SK-N-SH treated with all-trans-retinoic acid at 6 μM for 48 hours (cell line): ENCODE data around the gene VAMP3.

Source experiments
- ATAC-seq: fragments of 200-7000 bp; cut with Tn5 transposase; 3 replicates; pipeline ENCODE4 v1.9.1; 2020; ENCODE audit warnings: mild to moderate bottlenecking, moderate library complexity
- ARNTL ChIP-seq: fragments of 450-650 bp; formaldehyde crosslinking; IDR thresholded peaks from 2 replicates; pipeline ENCODE4 v1.5.0; 2020; ENCODE audit warnings: low read depth, mild to moderate bottlenecking, moderate library complexity, borderline replicate concordance
- BACH2 ChIP-seq: fragments of 250-450 bp; sonication (Bioruptor Pico); IDR thresholded peaks from 2 replicates; pipeline ENCODE4 v1.9.0; 2021; ENCODE audit warnings: mild to moderate bottlenecking, borderline replicate concordance
- CREB5 ChIP-seq: fragments of 250-450 bp; sonication (Bioruptor Pico); IDR thresholded peaks from 2 replicates; pipeline ENCODE4 v1.5.1; 2020; ENCODE audit warnings: low read depth, mild to moderate bottlenecking, moderate library complexity
- CSDC2 ChIP-seq: fragments of 250-450 bp; sonication (Bioruptor Pico); IDR thresholded peaks from 2 replicates; pipeline ENCODE4 v1.5.0; 2020; ENCODE audit warnings: mild to moderate bottlenecking, moderate library complexity
- ESRRG ChIP-seq: fragments of 250-450 bp; sonication (Bioruptor Pico); IDR thresholded peaks from 2 replicates; pipeline ENCODE4 v1.6.1; 2021; ENCODE audit warnings: mild to moderate bottlenecking
- GLIS3 ChIP-seq: fragments of 250-450 bp; sonication (Bioruptor Pico); IDR thresholded peaks from 2 replicates; pipeline ENCODE4 v1.5.0; 2020; ENCODE audit warnings: mild to moderate bottlenecking, moderate library complexity
- OSR1 ChIP-seq: fragments of 250-450 bp; sonication (Bioruptor Pico); IDR thresholded peaks from 2 replicates; pipeline ENCODE4 v1.8.0; 2022; ENCODE audit warnings: moderate library complexity, mild to moderate bottlenecking, inconsistent platforms
- PATZ1 ChIP-seq: fragments of 250-450 bp; sonication (Bioruptor Pico); IDR thresholded peaks from 2 replicates; pipeline ENCODE4 v1.8.0; 2020; ENCODE audit warnings: mild to moderate bottlenecking, moderate library complexity, borderline replicate concordance
- POU6F1 ChIP-seq: fragments of 250-450 bp; sonication (Bioruptor Pico); IDR thresholded peaks from 2 replicates; pipeline ENCODE4 v1.8.0; 2021; ENCODE audit warnings: low read depth, mild to moderate bottlenecking, moderate library complexity, borderline replicate concordance
- PPARA ChIP-seq: fragments of 250-450 bp; sonication (Bioruptor Pico); IDR thresholded peaks from 2 replicates; pipeline ENCODE4 v1.5.0; 2020; ENCODE audit warnings: mild to moderate bottlenecking, borderline replicate concordance
- RARB ChIP-seq: fragments of 250-450 bp; sonication (Bioruptor Pico); IDR thresholded peaks from 2 replicates; pipeline ENCODE4 v1.8.0; 2021; ENCODE audit warnings: mild to moderate bottlenecking, moderate library complexity
- SNAI2 ChIP-seq: fragments of 250-450 bp; sonication (Bioruptor Pico); IDR thresholded peaks from 2 replicates; pipeline ENCODE4 v1.5.0; 2020; ENCODE audit warnings: mild to moderate bottlenecking, moderate library complexity
- TCF4 ChIP-seq: fragments of 250-450 bp; sonication (Bioruptor Pico); IDR thresholded peaks from 2 replicates; pipeline ENCODE4 v1.8.0; 2021; ENCODE audit warnings: mild to moderate bottlenecking, moderate library complexity, borderline replicate concordance
- TOX ChIP-seq: fragments of 250-450 bp; sonication (Bioruptor Pico); IDR thresholded peaks from 2 replicates; pipeline ENCODE4 v1.8.0; 2021; ENCODE audit warnings: mild to moderate bottlenecking, moderate library complexity, borderline replicate concordance
- TSHZ2 ChIP-seq: fragments of 250-450 bp; sonication (Bioruptor Pico); IDR thresholded peaks from 2 replicates; pipeline ENCODE4 v1.5.0; 2020; ENCODE audit warnings: mild to moderate bottlenecking, moderate library complexity
- ZC3H10 ChIP-seq: fragments of 250-450 bp; sonication (Bioruptor Pico); IDR thresholded peaks from 2 replicates; pipeline ENCODE4 v1.5.1; 2021; ENCODE audit warnings: mild to moderate bottlenecking, moderate library complexity
- ZFP3 ChIP-seq: fragments of 250-450 bp; sonication (Bioruptor Pico); IDR thresholded peaks from 2 replicates; pipeline ENCODE4 v1.5.0; 2020; ENCODE audit warnings: mild to moderate bottlenecking, moderate library complexity
- ZFP30 ChIP-seq: fragments of 450-650 bp; formaldehyde crosslinking; IDR thresholded peaks from 2 replicates; pipeline ENCODE4 v1.5.0; 2022; ENCODE audit warnings: mild to moderate bottlenecking, moderate library complexity
- ZNF70 ChIP-seq: fragments of 450-650 bp; formaldehyde crosslinking; IDR thresholded peaks from 2 replicates; pipeline ENCODE4 v1.5.0; 2020; ENCODE audit warnings: mild to moderate bottlenecking, moderate library complexity
- ZNF8 ChIP-seq: fragments of 450-650 bp; formaldehyde crosslinking; IDR thresholded peaks from 2 replicates; pipeline ENCODE4 v1.5.0; 2020; ENCODE audit warnings: mild to moderate bottlenecking, moderate library complexity

Gene VAMP3

GRCh38 chr1:7751174-7751573, 19.9 kb upstream of the VAMP3 start:
- ATAC-seq: no peak

GRCh38 chr1:7752512-7753417, 18.3 kb upstream of the VAMP3 start:
- ATAC-seq: peak; percentile 89
- no peak for TF ChIP-seq OSR1 (CRISPR knock-in tag)
- TF ChIP-seq TOX (CRISPR knock-in tag): no peak
- TF ChIP-seq PATZ1 (CRISPR knock-in tag): no peak
- TF ChIP-seq SNAI2 (CRISPR knock-in tag): no peak
- no peak for TF ChIP-seq GLIS3 (CRISPR knock-in tag)
- no peak for TF ChIP-seq ZFP30
- no peak; the same call in 1 of the 2 replicates for TF ChIP-seq TCF4
- TF ChIP-seq ZNF70 (CRISPR knock-in tag): no peak
- TF ChIP-seq ZNF8 (CRISPR knock-in tag): no peak
- TF ChIP-seq TSHZ2 (CRISPR knock-in tag): no peak
- TF ChIP-seq ARNTL (CRISPR knock-in tag): no peak
- TF ChIP-seq CSDC2 (CRISPR knock-in tag): no peak
- no peak for TF ChIP-seq CREB5 (CRISPR knock-in tag)
- no peak for TF ChIP-seq ZFP3
- no peak for TF ChIP-seq RARB (CRISPR knock-in tag)
- TF ChIP-seq POU6F1 (CRISPR knock-in tag): no peak
- no peak for TF ChIP-seq PPARA

More at GRCh38 chr1:7751174-7751573, 19.9 kb upstream of the VAMP3 start:
- TF ChIP-seq TCF4 (no peak), PPARA (no peak), POU6F1 (CRISPR knock-in tag) (no peak), ZC3H10 (CRISPR knock-in tag) (no peak), CSDC2 (CRISPR knock-in tag) (no peak), OSR1 (CRISPR knock-in tag) (no peak), RARB (CRISPR knock-in tag) (no peak), SNAI2 (CRISPR knock-in tag) (no peak), TSHZ2 (CRISPR knock-in tag) (no peak), ESRRG (no peak), BACH2 (CRISPR knock-in tag) (no peak), ZFP3 (no peak)
